ENCODE measurements around the gene CLEC20A.

The CLEC20A gene

GRCh38 chr1:178496410-178497135 lies at the start of gene CLEC20A:
CLEC20A (minus strand) TSS chr1:178496964; CDS start chr1:178496939, 25 bp downstream.
- no peak for DNase-seq

- DNase-seq = no peak
These were observed 47.8 kb upstream of the CLEC20A start for GRCh38 chr1:178544531-178544930.

GRCh38 chr1:178543290-178543607 lies 46.5 kb upstream of the CLEC20A start:
- no peak for DNase-seq

GRCh38 chr1:178542554-178543289 lies 46.0 kb upstream of the CLEC20A start:
- peak; percentile 86 for DNase-seq

- peak; percentile 28 for DNase-seq
These were observed 45.2 kb upstream of the CLEC20A start for GRCh38 chr1:178541829-178542553.

- DNase-seq = no peak
These were observed 44.6 kb upstream of the CLEC20A start for GRCh38 chr1:178541379-178541778.

GRCh38 chr1:178540646-178541045 lies 43.9 kb upstream of the CLEC20A start:
- DNase-seq = no peak

- no peak for DNase-seq
These were observed 43.4 kb upstream of the CLEC20A start for GRCh38 chr1:178540204-178540603.

- DNase-seq = no peak
These were observed 42.5 kb upstream of the CLEC20A start for GRCh38 chr1:178539291-178539690.

GRCh38 chr1:178538192-178538916 lies 41.6 kb upstream of the CLEC20A start:
- no peak for DNase-seq

- DNase-seq = no peak
These were observed 40.8 kb upstream of the CLEC20A start for GRCh38 chr1:178537382-178538090.

GRCh38 chr1:178536844-178537371 lies 40.1 kb upstream of the CLEC20A start:
- no peak for DNase-seq

GRCh38 chr1:178536329-178536728 lies 39.6 kb upstream of the CLEC20A start:
- no peak for DNase-seq

GRCh38 chr1:178534137-178534868 lies 37.5 kb upstream of the CLEC20A start:
- DNase-seq = no peak

- no peak for DNase-seq
These were observed 36.6 kb upstream of the CLEC20A start for GRCh38 chr1:178533121-178533946.

- peak; percentile 69 for DNase-seq
These were observed 35.6 kb upstream of the CLEC20A start for GRCh38 chr1:178532392-178532791.

- no peak for DNase-seq
These were observed 35.1 kb upstream of the CLEC20A start for GRCh38 chr1:178531887-178532286.

GRCh38 chr1:178530502-178530901 lies 33.7 kb upstream of the CLEC20A start:
- DNase-seq = no peak

GRCh38 chr1:178530037-178530402 lies 33.3 kb upstream of the CLEC20A start:
- no peak for DNase-seq

- no peak for DNase-seq
These were observed 32.7 kb upstream of the CLEC20A start for GRCh38 chr1:178529364-178530036.

All from CD4-positive, alpha-beta T cell treated with Interleukin-17A for 1 hour (primary cell).